Esophagus squamous epithelium (tissue), 4 donors: ENCODE data around the gene TTC28.

Source experiments
- CTCF ChIP-seq, 6 experiments: fragments of 450-650 bp in 4 of 6; fragments of 200-600 bp in 2 of 6; sonication (generic) in 2 of 6; IDR thresholded peaks; one replicate each; pipeline ENCODE4 v1.5.1; 2016 to 2019; ENCODE audit warnings: antibody characterized with exemption in 6 of 6, mild to moderate bottlenecking in 4 of 6, moderate library complexity in 4 of 6
- POLR2A ChIP-seq, 4 donors: fragments of 450-650 bp; IDR thresholded peaks; one replicate each; pipeline ENCODE4 v1.6.1; 2017; ENCODE audit warnings: antibody characterized with exemption in 4 of 4, mild to moderate bottlenecking in 4 of 4, moderate library complexity in 3 of 4

- TF ChIP-seq CTCF (IDR thresholded peaks at IDR 0.05) (no peak), POLR2A (IDR thresholded peaks at IDR 0.05) (no peak)
Observed at GRCh38 chr22:28063656-28064055, 616.0 kb downstream of the TTC28 start.
